GM21526 (cell line): Measurements from ENCODE around the gene RIF1.

Experiments
- ATAC-seq: cut with Tn5 transposase; IDR thresholded peaks from one replicate; pipeline ENCODE4 v1.9.1; 2021; ENCODE audit warnings: moderate library complexity; ENCODE audit not compliant: unreplicated experiment, low FRiP score

RIF1 gene

DNA sequence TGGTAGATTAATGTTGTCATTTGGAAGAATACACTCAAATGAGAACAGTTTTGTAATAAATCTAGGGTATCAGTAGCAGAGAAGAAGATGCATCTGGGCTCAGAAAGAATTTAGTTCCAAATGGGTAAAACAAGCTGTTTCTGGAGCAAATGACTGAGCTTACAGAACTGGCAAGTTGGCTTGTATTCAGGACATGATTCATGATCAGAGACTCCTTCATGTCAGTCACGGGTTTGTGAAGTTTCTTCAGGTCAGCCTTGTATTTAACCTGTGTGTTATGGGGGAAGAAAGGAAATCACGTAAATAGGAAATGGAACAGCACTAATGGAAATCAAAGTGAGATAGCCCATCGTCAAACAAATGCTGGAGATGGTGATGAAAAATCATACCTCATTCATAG, 109.1 kb downstream of the RIF1 start:
- ATAC-seq = no peak

DNA sequence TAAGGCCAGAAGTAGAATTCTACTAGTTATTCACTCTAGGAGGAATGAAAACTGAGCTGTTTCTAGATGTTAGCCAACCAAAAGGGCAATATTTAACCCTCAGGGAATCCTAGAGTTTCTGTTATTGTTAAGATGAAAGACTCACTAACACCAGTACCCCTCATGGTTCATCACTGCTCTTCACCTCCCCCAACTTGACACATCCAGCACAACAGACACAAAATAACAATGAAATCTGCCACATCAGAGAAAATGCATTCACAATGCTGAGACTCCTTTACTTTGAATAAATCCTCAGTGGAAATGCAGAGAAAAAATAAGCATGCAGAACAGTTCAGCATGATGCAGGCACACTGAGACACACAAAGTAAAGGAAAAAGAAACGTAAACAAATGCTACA, 111.3 kb downstream of the RIF1 start:
- ATAC-seq = no peak

- ATAC-seq = no peak
Measured at GRCh38 chr2:151522556-151522955, 112.9 kb downstream of the RIF1 start.

DNA sequence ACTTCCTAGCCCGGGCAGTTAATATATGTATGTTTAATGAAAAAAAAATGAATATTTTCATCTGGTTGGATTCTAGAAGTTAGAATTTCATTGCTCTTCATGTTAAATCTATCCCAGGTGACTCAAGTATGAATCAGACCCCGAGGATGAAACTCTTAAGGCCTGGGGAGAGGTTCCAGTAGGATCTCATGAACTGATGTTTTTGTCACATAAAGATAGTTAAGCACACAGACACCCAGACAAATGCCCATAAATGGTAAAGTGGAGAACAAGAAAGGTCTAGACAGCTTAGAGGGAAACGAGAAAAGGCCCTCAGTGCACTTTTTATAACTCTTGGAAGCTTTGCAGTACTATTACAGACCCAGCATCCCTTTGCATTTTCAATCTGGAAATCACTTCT, 114.1 kb downstream of the RIF1 start:
- no peak for ATAC-seq

DNA sequence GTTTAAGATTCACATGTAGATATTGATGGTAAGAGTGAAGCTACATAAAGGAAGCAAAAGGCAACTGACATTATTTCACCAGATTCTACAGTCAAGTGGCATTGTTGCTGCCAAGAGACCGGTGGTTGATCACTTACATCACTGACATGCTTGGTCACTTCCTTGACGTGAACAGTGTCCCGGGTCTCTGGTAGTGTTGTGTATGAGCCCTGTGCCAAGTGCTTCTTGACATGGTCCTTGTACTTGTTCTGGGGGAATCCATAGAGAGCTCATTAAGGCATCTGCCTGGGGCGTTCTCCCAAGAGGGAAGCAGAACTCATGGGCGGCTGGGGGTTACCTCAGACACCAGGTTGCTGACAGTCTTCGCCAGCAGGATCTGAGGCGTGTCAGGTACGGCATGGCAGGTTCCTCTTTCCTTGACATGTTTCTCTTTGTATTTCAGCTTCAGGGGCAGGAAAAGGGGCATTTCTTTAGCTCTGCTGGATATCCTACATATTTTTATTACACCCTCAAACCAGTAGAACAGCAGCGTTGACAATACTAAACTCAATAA, 116.2 kb downstream of the RIF1 start:
- no peak for ATAC-seq

- no peak for ATAC-seq
Measured at GRCh38 chr2:151526572-151527090, 116.9 kb downstream of the RIF1 start.
